H9 (cell line): ENCODE results near the gene APLP2. TPM values are rescaled to one million over a fixed set of nuclear protein-coding genes. Genes with fewer than 3 reads are reported as not detected.

Experiments used
- DNase-seq: peaks from one replicate; pipeline ENCODE4 v3.0.0-alpha.2; 2017
- H2AFZ ChIP-seq: one replicate; pipeline ENCODE4 v1.6.1; 2013; ENCODE audit warnings: mild to moderate bottlenecking, low read length, control low read depth, moderate library complexity
- H2AK5ac ChIP-seq: 2 replicates; pipeline ENCODE4 v1.6.1; 2013; ENCODE audit warnings: low read length, control low read depth, mixed read lengths; ENCODE audit not compliant: insufficient read length
- H2BK120ac ChIP-seq: one replicate; pipeline ENCODE4 v1.6.1; 2013; ENCODE audit warnings: low read depth, mild to moderate bottlenecking, low read length, control low read depth, inconsistent platforms; ENCODE audit not compliant: poor library complexity, severe bottlenecking
- H2BK12ac ChIP-seq: 2 replicates; pipeline ENCODE4 v1.6.1; 2013; ENCODE audit warnings: low read length, control low read depth, mixed read lengths, low read depth; ENCODE audit not compliant: insufficient read length
- H2BK15ac ChIP-seq: 2 replicates; pipeline ENCODE4 v1.6.1; 2013; ENCODE audit warnings: low read depth, low read length, control low read depth
- H2BK20ac ChIP-seq: one replicate; pipeline ENCODE4 v1.6.1; 2013; ENCODE audit warnings: low read depth, mild to moderate bottlenecking, low read length, control low read depth, inconsistent platforms; ENCODE audit not compliant: poor library complexity, severe bottlenecking
- H2BK5ac ChIP-seq: 2 replicates; pipeline ENCODE4 v1.6.1; 2013; ENCODE audit warnings: low read length, control low read depth, mixed read lengths; ENCODE audit not compliant: insufficient read length
- H3K14ac ChIP-seq: 2 replicates; pipeline ENCODE4 v1.6.1; 2013; ENCODE audit warnings: low read length, control low read depth; ENCODE audit not compliant: insufficient read depth
- H3K18ac ChIP-seq: 2 replicates; pipeline ENCODE4 v1.6.1; 2013; ENCODE audit warnings: low read depth, mild to moderate bottlenecking, mixed read lengths, low read length, control low read depth; ENCODE audit not compliant: insufficient read length
- H3K23ac ChIP-seq: 2 replicates; pipeline ENCODE4 v1.6.1; 2013; ENCODE audit warnings: low read length, control low read depth, mixed read lengths, low read depth; ENCODE audit not compliant: insufficient read length
- H3K23me2 ChIP-seq: 2 replicates; pipeline ENCODE4 v1.6.1; 2013; ENCODE audit warnings: low read depth, mild to moderate bottlenecking, mixed read lengths, low read length, control low read depth; ENCODE audit not compliant: insufficient read length, poor library complexity, severe bottlenecking
- H3K27ac ChIP-seq: 2 replicates; pipeline ENCODE4 v1.5.1; 2013; ENCODE audit warnings: low read length, control low read depth, mixed read lengths, low read depth; ENCODE audit not compliant: insufficient read length
- H3K27me3 ChIP-seq: 2 replicates; pipeline ENCODE4 v1.6.1; 2013; ENCODE audit warnings: low read length, control low read depth, inconsistent platforms; ENCODE audit not compliant: insufficient read depth
- H3K4ac ChIP-seq: 2 replicates; pipeline ENCODE4 v1.6.1; 2013; ENCODE audit warnings: low read depth, mild to moderate bottlenecking, control low read depth, inconsistent platforms, low read length, moderate library complexity
- H3K4me1 ChIP-seq: 2 replicates; pipeline ENCODE4 v1.6.1; 2013; ENCODE audit warnings: low read length, control low read depth, inconsistent platforms; ENCODE audit not compliant: insufficient read depth
- H3K4me2 ChIP-seq: 2 replicates; pipeline ENCODE4 v1.6.1; 2013; ENCODE audit warnings: low read length, control low read depth, mixed read lengths; ENCODE audit not compliant: insufficient read length, insufficient read depth
- H3K56ac ChIP-seq: 2 replicates; pipeline ENCODE4 v1.6.1; 2013; ENCODE audit warnings: low read depth, mild to moderate bottlenecking, mixed read lengths, low read length, control low read depth; ENCODE audit not compliant: insufficient read length
- H3K79me1 ChIP-seq: 2 replicates; pipeline ENCODE4 v1.6.1; 2013; ENCODE audit warnings: low read depth, mild to moderate bottlenecking, moderate library complexity, low read length, control low read depth, inconsistent platforms; ENCODE audit not compliant: insufficient read depth, poor library complexity, severe bottlenecking
- H3K79me2 ChIP-seq: 2 replicates; pipeline ENCODE4 v1.6.1; 2013; ENCODE audit warnings: low read length, control low read depth, inconsistent platforms; ENCODE audit not compliant: insufficient read depth
- H3K9ac ChIP-seq: 2 replicates; pipeline ENCODE4 v1.6.1; 2013; ENCODE audit warnings: low read length, control low read depth, mixed read lengths; ENCODE audit not compliant: insufficient read length; ENCODE audit errors: extremely low read depth
- H3K9me3 ChIP-seq: one replicate; pipeline ENCODE4 v1.6.1; 2013; ENCODE audit warnings: low read depth, low read length, inconsistent platforms; ENCODE audit not compliant: control insufficient read depth
- H3T11ph ChIP-seq: one replicate; pipeline ENCODE4 v1.6.1; 2013; ENCODE audit warnings: mild to moderate bottlenecking, low read length, control low read depth, inconsistent platforms
- H4K20me1 ChIP-seq: one replicate; pipeline ENCODE4 v1.6.1; 2013; ENCODE audit not compliant: control insufficient read depth, insufficient read length, insufficient read depth
- H4K5ac ChIP-seq: 2 replicates; pipeline ENCODE4 v1.6.1; 2013; ENCODE audit warnings: low read depth, mild to moderate bottlenecking, mixed read lengths, low read length, control low read depth; ENCODE audit not compliant: insufficient read length
- H4K8ac ChIP-seq: replicated peaks from 2 replicates; pipeline ENCODE4 v1.6.1; 2013; ENCODE audit warnings: low read length, control low read depth, mixed read lengths, low read depth; ENCODE audit not compliant: insufficient read length
- H4K91ac ChIP-seq: 2 replicates; pipeline ENCODE4 v1.6.1; 2013; ENCODE audit warnings: low read depth, mild to moderate bottlenecking, moderate library complexity, mixed read lengths, low read length, control low read depth; ENCODE audit not compliant: insufficient read length
- H3K27ac Mint-ChIP-seq, 3 experiments: 2 replicates in 2 of 3; 3 replicates in 1 of 3; pipeline ENCODE4 v1.8.0; 2020 to 2021; ENCODE audit warnings: mixed read lengths in 3 of 3, mild to moderate bottlenecking in 1 of 3, moderate library complexity in 1 of 3
- H3K27me3 Mint-ChIP-seq: 2 replicates; pipeline ENCODE4 v1.8.0; 2021; ENCODE audit warnings: low read depth, mild to moderate bottlenecking, moderate library complexity, mixed read lengths
- H3K36me3 Mint-ChIP-seq, 3 experiments: 2 replicates in 2 of 3; 3 replicates in 1 of 3; pipeline ENCODE4 v1.8.0; 2020 to 2021; ENCODE audit warnings: low read depth in 3 of 3, mixed read lengths in 3 of 3; ENCODE audit not compliant: insufficient read depth in 1 of 3
- H3K4me1 Mint-ChIP-seq, 2 experiments: 2 replicates each; pipeline ENCODE4 v1.8.0; 2020; ENCODE audit warnings: mixed read lengths in 2 of 2
- H3K4me3 Mint-ChIP-seq, 2 experiments: 2 replicates in 1 of 2; 3 replicates in 1 of 2; pipeline ENCODE4 v1.8.0; 2020 to 2021; ENCODE audit warnings: mild to moderate bottlenecking in 2 of 2, mixed read lengths in 2 of 2, moderate library complexity in 1 of 2
- H3K9me3 Mint-ChIP-seq, 2 experiments: 2 replicates in 1 of 2; 3 replicates in 1 of 2; pipeline ENCODE4 v1.8.0; 2020; ENCODE audit warnings: mild to moderate bottlenecking in 2 of 2, mixed read lengths in 2 of 2, moderate library complexity in 1 of 2
- CTCF ChIP-seq: fragments of 200-600 bp; sonication (generic); conservative IDR thresholded peaks from 3 replicates; pipeline ENCODE4 v1.8.0; 2021; ENCODE audit warnings: antibody characterized with exemption, mild to moderate bottlenecking
- WGBS: extraction: QIAGEN DNeasy Blood & Tissue Kit; methylation state at CpG from one replicate; pipeline ENCODE4 v1.1.7; 2013; ENCODE audit warnings: missing lambda C conversion rate, low lambda C conversion rate, mixed read lengths; ENCODE audit not compliant: insufficient read length; ENCODE audit errors: extremely low coverage; 5-methylcytosine and 5-hydroxymethylcytosine counted together
- total RNA-seq: library from RNA; stranded (reverse); gene quantifications from 2 replicates; pipeline ENCODE4 v1.2.1, GENCODE V29; 2021

The APLP2 gene
- total RNA-seq, 1 experiment from 2014 or later: 328 TPM

GRCh38 chr11:130129922-130130321 is 60.2 kb downstream of the APLP2 start:
- H3K4me1 Mint-ChIP-seq: no peaks in the 10 kb centered on the region
- Histone ChIP-seq H3K27me3 (no peaks in the 10 kb centered on the region), H2BK20ac (no peak overlapping the region), H3K4ac (no peak overlapping the region), H2BK120ac (no peak overlapping the region), H4K20me1 (no peaks in the 10 kb centered on the region), H2AFZ (no peak overlapping the region), H3K79me1 (peaks cover 2% of the 10 kb centered on the region), H4K8ac (no peak overlapping the region), H2BK15ac (no peak overlapping the region), H3K23me2 (no peaks in the 10 kb centered on the region), H3K23ac (no peak overlapping the region), H3K4me2 (no peak overlapping the region), H3T11ph (no peak overlapping the region), H2BK5ac (no peak overlapping the region), H3K9me3 (peaks cover 6% of the 10 kb centered on the region), H3K14ac (no peak overlapping the region), H3K4me1 (no peaks in the 10 kb centered on the region), H3K9ac (no peak overlapping the region), H3K27ac (no peak overlapping the region), H2AK5ac (no peak overlapping the region), H2BK12ac (no peak overlapping the region), H4K5ac (no peak overlapping the region), H3K56ac (no peak overlapping the region), H4K91ac (no peak overlapping the region), H3K18ac (no peak overlapping the region), H3K79me2 (no peaks in the 10 kb centered on the region)
- no peak for TF ChIP-seq CTCF
- DNase-seq: no peak
- peaks cover 80 to 89% (median 89%) of the 10 kb centered on the region in 3 experiments for H3K36me3 Mint-ChIP-seq
- no peaks in the 10 kb centered on the region for H3K27me3 Mint-ChIP-seq
- no peak overlapping the region for H3K4me3 Mint-ChIP-seq
- no peak overlapping the region for H3K27ac Mint-ChIP-seq
- no CpG with 5 or more reads among the region's 11 CpGs for WGBS
- peaks cover 15 to 20% of the 10 kb centered on the region in 2 experiments for H3K9me3 Mint-ChIP-seq
